ENCODE measurements around the gene FOLR2. TPM values are rescaled to one million over a fixed set of nuclear protein-coding genes. Genes with fewer than 3 reads are reported as not detected.

Gene FOLR2
- total and polyA plus RNA-seq, 2 experiments from 2014 or later = not detected

- TF ChIP-seq ZNF462 (CRISPR knock-in tag; IDR thresholded peaks at IDR 0.05) = no peak
- TF ChIP-seq, protein P1, sequence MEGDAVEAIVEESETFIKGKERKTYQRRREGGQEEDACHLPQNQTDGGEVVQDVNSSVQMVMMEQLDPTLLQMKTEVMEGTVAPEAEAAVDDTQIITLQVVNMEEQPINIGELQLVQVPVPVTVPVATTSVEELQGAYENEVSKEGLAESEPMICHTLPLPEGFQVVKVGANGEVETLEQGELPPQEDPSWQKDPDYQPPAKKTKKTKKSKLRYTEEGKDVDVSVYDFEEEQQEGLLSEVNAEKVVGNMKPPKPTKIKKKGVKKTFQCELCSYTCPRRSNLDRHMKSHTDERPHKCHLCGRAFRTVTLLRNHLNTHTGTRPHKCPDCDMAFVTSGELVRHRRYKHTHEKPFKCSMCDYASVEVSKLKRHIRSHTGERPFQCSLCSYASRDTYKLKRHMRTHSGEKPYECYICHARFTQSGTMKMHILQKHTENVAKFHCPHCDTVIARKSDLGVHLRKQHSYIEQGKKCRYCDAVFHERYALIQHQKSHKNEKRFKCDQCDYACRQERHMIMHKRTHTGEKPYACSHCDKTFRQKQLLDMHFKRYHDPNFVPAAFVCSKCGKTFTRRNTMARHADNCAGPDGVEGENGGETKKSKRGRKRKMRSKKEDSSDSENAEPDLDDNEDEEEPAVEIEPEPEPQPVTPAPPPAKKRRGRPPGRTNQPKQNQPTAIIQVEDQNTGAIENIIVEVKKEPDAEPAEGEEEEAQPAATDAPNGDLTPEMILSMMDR (conservative IDR thresholded peaks at IDR 0.05; ENCODE audit: low read depth in 2 of 2) = no peak
- TF ChIP-seq NANOG (IDR thresholded peaks at IDR 0.05; ENCODE audit: borderline replicate concordance) = no peak
Measured at GRCh38 chr11:72244060-72244360, 27.4 kb downstream of the FOLR2 start, which contains the start of gene PHOX2A (continued).

DNA sequence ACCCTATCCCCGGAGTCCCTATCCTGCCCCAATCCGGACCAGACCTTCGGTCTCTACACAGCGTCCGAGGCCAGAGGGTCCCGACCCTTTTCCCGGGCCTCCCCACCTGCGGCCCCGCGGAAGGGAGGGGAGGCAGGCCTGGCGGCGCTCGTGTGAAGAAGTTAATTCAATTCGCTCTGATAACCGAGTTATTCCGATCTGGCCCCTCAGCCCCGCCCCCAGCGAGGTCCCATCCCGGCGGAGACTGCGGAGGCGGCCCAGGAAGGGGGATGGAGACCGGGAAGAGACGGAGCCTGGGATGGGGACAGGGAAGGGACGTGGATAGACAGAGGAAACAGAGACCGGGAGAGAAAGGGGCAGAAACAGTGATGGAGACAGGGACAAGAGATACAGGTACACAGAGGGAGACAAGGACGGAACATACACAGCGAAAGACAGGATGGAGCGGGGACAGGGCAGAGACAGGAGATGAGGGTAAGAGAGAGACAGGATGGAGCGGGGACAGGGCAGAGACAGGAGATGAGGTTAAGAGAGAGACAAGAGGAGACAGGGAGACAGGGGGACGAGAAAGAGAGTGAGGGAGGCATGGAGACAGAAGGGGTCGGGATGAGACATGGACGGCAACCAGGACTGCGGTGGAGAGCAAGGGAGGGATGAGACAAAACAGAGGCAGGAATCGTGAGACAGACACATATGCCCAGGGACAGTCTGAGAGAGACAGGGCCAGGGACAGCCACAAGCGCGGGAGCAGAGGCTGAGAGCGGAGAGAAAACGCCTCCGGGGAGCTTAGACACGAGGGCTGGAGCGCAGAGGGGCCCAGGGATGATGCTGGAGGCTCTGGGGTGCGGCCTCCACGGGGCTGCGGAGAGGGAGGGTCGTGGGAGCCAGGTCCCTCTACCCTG is 28.0 kb downstream of the FOLR2 start:
- Histone ChIP-seq H2AFZ (peak overlapping the region; percentile 98), H4K20me1 (replicated peaks; ENCODE audit: insufficient read depth) (peaks cover 10% of the 10 kb centered on the region), H3K4me1 (ENCODE audit: insufficient read depth) (peaks cover 22% of the 10 kb centered on the region), H3K4me2 (peak overlapping the region; percentile 96), H3K79me2 (replicated peaks; ENCODE audit: insufficient read depth) (no peaks in the 10 kb centered on the region), H3K36me3 (ENCODE audit: insufficient read depth) (no peaks in the 10 kb centered on the region), H3K9me2 (ENCODE audit: insufficient read depth) (no peaks in the 10 kb centered on the region), H3K4me3 (peak overlapping the region; percentile 84), H3F3A (replicated peaks; ENCODE audit: low read depth) (0 out of 2 replicates have a peak, but pooled peaks cover 9% of the 10 kb centered on the region), H3K27ac (ENCODE audit: low read depth) (no peak overlapping the region), H3K27me3 (ENCODE audit: insufficient read depth) (peaks cover 100% of the 10 kb centered on the region)
- H3K27me3 Mint-ChIP-seq (ENCODE audit: insufficient read depth, low read depth, poor library complexity) = peaks cover 39% of the 10 kb centered on the region
- peaks cover 4% of the 10 kb centered on the region; the same call in 2 of the 3 replicates for H3K9me3 Mint-ChIP-seq
- peaks cover 30% of the 10 kb centered on the region for H3K4me1 Mint-ChIP-seq
- ATAC-seq (peak; percentile 31), DNase-seq (ENCODE audit: low spot score) (peak; percentile 85)
- H3K4me3 Mint-ChIP-seq = no peak overlapping the region
- TF ChIP-seq CREB1 (CRISPR knock-in tag; IDR thresholded peaks at IDR 0.05; ENCODE audit: low read depth) (no peak), EZH2 (IDR thresholded peaks at IDR 0.05; ENCODE audit: low read depth, unreplicated experiment) (peak; percentile 84), POLR2AphosphoS5 (IDR thresholded peaks at IDR 0.05; ENCODE audit: low read depth) (no peak; the same call in 1 of the 2 replicates)
- no peaks in the 10 kb centered on the region; the same call in 2 of the 3 replicates for H3K36me3 Mint-ChIP-seq (ENCODE audit: low read depth)
- no peak overlapping the region for H3K27ac Mint-ChIP-seq

Measured in GM23338 (cell line).